Hepatocyte (in vitro differentiated cells): ENCODE results near the gene HRH2.

Source experiments
- EZH2 ChIP-seq: fragments of 200-600 bp; sonication (generic); IDR thresholded peaks from 2 replicates; pipeline ENCODE4 v1.6.1; 2016; ENCODE audit warnings: antibody characterized with exemption, mild to moderate bottlenecking, borderline replicate concordance
- EZH2phosphoT487 ChIP-seq: fragments of 200-600 bp; sonication (generic); IDR thresholded peaks from one replicate; pipeline ENCODE4 v1.6.1; 2018; ENCODE audit warnings: antibody characterized with exemption, mild to moderate bottlenecking, low read depth, moderate library complexity; ENCODE audit not compliant: unreplicated experiment, severe bottlenecking
- TF ChIP-seq, protein P1 (sequence below): fragments of 200-600 bp; sonication (generic); IDR thresholded peaks from 2 replicates; pipeline ENCODE4 v1.5.1; 2016; ENCODE audit warnings: antibody characterized with exemption, mild to moderate bottlenecking; ENCODE audit not compliant: poor library complexity

DNA sequence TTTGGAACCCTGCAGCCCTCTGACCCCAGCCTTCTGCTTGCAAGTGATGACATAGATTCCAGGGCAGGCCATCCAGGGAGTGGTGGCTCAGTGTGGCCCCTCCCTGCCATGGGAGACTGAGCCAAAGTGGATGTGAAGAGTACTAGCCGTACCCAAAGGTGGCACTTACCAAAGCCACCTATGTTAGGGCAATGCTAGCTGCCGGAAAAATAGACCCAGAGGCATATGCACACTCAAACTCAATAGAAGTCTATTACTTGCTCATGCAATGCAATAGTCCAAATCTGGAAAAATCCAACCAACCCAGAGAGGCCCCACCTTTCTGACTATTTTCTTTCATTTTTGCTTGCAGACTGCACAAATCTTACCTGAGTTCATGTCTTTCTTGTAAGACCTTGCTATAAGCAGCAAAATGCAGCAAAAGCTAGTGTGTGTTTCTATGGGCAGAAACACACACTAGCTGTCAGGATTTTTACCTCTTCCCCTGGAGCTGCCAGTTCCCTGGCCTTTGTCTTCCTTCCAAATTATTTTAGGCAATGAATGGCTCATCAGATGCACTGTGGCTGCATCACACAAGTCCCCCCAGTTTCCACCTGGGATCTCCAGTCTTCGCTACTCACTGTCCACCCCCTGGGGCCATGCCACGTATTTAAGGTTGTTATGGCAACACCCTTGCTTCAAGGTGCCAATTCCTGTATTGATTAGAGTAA lies 74.0 kb downstream of the HRH2 start:
- TF ChIP-seq, protein P1, sequence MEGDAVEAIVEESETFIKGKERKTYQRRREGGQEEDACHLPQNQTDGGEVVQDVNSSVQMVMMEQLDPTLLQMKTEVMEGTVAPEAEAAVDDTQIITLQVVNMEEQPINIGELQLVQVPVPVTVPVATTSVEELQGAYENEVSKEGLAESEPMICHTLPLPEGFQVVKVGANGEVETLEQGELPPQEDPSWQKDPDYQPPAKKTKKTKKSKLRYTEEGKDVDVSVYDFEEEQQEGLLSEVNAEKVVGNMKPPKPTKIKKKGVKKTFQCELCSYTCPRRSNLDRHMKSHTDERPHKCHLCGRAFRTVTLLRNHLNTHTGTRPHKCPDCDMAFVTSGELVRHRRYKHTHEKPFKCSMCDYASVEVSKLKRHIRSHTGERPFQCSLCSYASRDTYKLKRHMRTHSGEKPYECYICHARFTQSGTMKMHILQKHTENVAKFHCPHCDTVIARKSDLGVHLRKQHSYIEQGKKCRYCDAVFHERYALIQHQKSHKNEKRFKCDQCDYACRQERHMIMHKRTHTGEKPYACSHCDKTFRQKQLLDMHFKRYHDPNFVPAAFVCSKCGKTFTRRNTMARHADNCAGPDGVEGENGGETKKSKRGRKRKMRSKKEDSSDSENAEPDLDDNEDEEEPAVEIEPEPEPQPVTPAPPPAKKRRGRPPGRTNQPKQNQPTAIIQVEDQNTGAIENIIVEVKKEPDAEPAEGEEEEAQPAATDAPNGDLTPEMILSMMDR, result no peak
- TF ChIP-seq EZH2phosphoT487 (no peak), EZH2 (no peak)
